ENCODE results near the gene PIR.

Gene PIR

GRCh38 chrX:15483891-15484290 is 9.2 kb downstream of the PIR start:
- no peak for DNase-seq (ENCODE audit: low read depth in 2 of 2)

DNA sequence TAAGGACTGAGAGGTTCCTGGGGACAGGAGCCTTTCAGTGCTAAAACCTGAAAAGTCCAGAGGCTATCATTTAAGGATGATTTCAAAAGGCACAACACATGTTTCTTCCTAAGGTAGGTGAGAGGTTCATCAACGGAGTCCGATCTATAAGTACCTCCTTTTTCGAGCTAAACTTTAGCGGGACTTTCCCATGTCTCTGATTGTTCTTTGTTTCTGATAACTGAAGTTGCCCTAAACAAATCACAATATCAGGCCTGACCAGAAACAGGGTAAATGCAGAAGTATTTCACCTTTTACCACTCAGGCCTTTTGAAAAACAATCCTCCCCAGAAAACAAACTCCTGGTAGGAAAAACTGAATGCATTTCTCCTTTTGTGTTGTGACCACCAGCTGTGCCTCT is 17.6 kb downstream of the PIR start:
- no peak for DNase-seq (ENCODE audit: low read depth in 2 of 2)

DNA sequence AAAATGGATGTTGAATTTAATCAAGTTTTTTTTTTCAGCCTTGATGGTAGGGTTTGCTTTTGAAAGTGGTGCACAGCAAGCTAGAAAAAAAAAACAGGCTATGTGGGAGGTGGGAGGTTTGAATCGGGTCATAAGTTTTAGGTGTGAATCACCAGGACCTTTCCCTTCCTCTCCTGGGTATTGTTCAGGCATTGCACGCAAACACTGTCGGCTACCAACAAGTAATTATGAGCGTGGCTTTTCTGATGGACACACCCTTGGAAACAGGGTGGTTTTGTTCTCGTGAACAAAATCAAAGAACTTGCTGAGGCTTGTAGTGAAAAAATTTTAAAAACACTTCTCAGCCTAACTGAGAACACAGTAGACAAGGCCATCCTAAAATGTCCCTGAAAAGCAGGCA is 18.1 kb downstream of the PIR start:
- no peak for DNase-seq (ENCODE audit: low read depth in 2 of 2)

DNA sequence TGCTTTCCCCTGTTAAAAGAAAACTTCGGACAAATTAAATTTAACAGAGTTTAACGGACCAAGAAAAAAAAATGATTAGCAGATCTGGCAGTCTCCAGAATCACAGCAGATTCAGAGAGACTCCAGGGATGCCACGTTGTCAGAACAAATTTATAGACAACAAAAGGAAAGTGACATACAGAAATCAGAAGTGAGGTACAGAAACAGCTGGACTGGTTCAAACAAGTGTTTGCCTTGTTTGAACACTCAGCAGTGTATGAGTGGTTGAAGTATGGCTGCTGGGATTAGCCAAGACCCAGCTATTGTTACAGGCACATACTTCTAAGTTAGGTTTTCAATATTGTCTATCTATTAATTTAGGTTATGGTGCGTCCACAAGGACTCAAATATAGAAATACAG is 19.1 kb downstream of the PIR start:
- no peak for DNase-seq (ENCODE audit: low read depth in 2 of 2)

DNA sequence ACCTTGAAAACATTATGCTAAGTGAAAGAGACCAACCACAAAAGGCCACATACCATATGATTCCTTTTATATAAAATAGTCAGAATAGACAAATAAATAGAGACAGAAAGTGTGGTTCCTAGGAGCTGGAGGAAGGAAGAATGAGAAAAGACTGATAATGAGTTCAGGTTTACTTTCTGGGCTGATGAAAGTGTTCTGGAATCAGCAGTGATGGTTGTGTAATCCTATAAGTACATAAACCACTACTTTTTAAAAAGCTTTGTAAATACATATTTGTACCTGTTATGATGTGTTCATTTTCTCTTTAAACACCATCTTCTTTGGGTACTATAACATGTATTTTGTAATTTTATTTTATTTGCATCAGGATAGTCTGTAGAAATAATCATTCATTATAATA is 20.6 kb downstream of the PIR start:
- DNase-seq (ENCODE audit: low read depth in 2 of 2): no peak

- DNase-seq (ENCODE audit: low read depth in 2 of 2): peak; percentile 12 to 28
Measured at GRCh38 chrX:15471028-15471427, 22.1 kb downstream of the PIR start.

- DNase-seq (ENCODE audit: low read depth in 2 of 2): no peak
Measured at GRCh38 chrX:15469613-15470012, 23.5 kb downstream of the PIR start.

DNA sequence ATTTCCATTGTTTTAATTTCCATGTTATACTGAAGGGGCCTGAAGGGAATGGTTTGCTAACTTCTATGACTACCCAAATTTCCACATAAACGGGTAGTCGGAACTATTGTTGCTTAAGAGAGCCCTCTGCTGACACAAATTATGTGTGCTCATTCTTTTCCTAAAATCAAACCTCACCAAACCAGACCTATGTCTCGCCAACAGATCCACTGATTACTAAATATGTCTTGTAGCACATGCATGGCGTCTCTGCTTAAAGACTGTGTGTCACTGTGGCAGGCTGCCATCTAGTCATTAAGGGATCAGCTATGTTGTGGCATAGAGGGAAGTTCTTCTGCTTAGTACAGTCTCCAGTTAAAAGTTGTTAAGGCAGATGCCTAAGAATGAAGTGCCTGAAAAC is 25.1 kb downstream of the PIR start:
- DNase-seq (ENCODE audit: low read depth in 2 of 2): no peak

DNA sequence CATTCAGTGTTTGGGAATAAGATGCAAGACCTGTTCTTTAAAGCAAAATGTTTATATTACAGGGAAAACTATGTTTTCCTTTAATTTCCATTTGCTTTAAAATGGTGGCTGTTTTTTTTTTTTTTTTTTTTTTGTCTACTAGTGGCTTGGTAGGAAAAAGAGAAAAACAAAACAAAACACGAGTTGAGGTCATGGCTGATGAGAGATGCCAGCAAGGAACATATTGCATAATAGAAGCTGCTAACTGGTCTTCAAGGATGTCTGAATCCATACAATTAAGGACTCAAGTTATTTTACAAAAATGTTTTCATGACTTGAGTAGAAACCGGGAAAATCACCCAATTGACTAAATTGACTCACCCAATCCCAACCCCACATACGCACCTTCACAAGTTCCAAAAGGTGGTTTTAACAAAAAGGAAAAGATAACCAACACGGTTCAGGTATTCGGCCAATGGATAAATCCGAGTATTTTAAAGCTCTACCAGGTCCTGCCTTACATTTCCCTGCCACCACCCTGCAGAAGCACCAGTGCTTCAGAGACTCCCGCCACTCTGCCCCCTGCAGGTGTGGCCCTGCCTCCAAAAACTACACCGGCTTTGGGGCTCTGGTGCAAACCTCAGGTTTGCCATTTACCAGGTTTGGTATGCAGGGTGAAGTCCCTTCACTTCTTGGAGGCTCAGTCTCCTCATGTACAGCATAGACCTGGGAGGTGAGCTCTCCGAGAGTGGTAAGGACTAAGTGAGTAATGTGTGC is 27.1 kb downstream of the PIR start:
- DNase-seq (ENCODE audit: low read depth in 2 of 2): no peak

GRCh38 chrX:15465347-15465746 is 27.8 kb downstream of the PIR start:
- DNase-seq (ENCODE audit: low read depth in 2 of 2): no peak

- DNase-seq (ENCODE audit: low read depth in 2 of 2): no peak
Measured at GRCh38 chrX:15464704-15465103, 28.4 kb downstream of the PIR start.

- DNase-seq (ENCODE audit: low read depth in 2 of 2): no peak
Measured at GRCh38 chrX:15451913-15452312, 41.2 kb downstream of the PIR start.

DNA sequence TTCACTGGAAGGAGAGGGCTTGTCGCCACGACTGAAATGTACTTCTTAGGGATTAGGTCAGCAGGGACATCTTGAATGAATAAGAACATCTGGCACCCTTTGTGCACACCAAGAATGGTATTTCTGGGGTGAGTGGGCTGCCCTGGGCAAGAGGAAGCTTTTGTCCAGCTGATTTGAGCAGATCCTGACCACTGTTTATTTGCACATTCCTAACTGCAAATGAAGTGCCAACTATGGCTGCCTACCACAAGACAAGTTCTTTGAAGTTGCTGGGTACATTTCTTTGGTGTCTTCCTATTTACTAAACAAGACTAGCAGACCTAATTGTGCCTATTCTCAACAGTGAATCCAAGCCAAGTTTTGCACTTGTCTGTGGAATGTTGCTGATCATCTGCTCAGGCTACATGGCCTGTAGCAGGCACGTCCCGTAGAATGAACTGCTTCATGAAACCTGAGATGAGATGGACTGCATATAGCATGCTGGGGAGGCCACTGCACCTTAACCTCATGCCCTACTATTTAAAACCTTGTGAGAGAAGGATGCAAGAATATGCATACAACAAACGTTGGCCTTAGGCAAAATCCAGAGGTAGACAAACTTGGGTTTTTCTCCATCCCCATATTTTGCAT is 45.0 kb downstream of the PIR start:
- DNase-seq (ENCODE audit: low read depth in 2 of 2): no peak

DNA sequence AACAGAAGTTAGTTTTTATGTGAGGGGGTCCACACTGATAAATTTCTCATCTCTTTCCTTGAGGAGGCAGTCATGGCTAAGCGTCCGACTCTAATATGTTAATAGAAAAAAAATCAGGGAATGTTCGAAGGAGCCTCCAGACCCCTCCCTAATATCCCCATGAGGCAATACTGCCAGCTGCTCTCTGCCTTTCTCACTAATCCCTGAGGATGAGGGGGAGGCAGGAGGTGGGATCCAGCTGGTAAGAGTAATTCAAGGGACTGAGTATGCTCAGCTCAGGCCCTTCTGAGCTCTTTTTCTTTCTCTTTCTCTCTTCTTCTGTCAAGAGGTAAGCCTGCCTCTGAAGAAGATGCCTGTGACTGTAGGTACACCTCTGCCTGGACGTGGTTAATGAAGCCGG is 51.7 kb downstream of the PIR start:
- DNase-seq (ENCODE audit: low read depth in 2 of 2): no peak

DNA sequence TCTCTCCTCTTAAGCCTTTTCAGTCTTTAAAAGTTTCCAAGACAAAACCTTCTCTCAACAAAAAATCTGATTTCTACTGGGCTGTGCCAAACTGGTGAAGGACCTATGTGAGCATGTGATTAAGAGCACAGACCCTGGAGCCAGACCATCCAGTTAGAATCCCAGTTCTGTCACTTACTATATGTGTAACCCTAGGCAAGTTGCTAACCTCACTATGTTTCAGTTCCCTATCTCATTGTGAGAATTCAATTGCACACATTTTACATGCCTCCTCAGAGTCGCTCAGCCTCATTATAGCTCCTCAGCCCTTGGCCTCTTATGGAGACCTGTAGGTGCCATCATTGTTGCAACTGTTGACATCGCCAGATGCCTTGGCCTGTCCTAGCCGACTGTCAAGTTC is 54.8 kb downstream of the PIR start:
- DNase-seq (ENCODE audit: low read depth in 2 of 2): no peak

DNA sequence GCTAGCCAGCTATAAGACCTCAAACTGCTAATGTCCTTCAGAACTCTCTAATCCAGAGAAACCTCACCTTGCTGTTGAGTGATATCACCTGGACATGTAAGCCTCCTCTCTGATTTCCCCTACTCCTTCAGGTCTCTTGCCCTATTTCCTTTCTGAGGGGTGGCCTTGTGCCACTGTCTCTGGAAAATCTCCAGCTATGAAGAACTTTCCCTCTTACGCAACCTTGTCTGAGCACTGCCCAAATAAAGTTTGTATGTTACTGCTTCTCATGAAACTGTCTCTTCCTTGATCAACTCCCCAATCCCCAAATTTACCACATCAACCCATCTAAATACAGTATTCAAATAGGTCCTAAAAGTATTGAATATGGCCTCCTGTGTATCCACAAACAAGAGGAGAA is 55.4 kb downstream of the PIR start:
- DNase-seq (ENCODE audit: low read depth in 2 of 2): no peak

GRCh38 chrX:15435836-15436619 is 57.1 kb downstream of the PIR start:
- DNase-seq (ENCODE audit: low read depth in 2 of 2): no peak

GRCh38 chrX:15434205-15434604 is 58.9 kb downstream of the PIR start:
- no peak for DNase-seq (ENCODE audit: low read depth in 2 of 2)

- DNase-seq (ENCODE audit: low read depth in 2 of 2): no peak
Measured at GRCh38 chrX:15430584-15430983, 62.5 kb downstream of the PIR start.

- DNase-seq (ENCODE audit: low read depth in 2 of 2): no peak
Measured at GRCh38 chrX:15430076-15430475, 63.1 kb downstream of the PIR start.

DNA sequence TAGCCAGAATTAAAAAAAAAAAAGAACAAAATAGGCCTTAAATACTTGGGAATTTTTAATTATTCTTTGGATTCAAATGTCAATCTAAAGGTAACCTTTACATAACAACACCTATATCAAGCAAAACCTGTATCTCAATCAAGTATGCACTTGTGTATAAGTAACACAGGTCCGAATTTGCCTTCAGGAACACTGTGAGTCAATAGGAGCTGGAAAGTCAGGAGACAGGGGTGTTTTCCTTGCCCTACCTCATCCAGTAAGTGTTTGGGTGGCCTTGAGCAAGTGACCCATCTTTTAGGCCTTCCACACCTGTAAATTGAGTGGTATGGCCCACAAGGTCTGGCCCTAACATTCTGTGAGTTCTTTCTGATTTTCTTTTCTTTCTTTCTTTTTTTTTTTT is 68.1 kb downstream of the PIR start:
- DNase-seq (ENCODE audit: low read depth in 2 of 2): no peak

DNA sequence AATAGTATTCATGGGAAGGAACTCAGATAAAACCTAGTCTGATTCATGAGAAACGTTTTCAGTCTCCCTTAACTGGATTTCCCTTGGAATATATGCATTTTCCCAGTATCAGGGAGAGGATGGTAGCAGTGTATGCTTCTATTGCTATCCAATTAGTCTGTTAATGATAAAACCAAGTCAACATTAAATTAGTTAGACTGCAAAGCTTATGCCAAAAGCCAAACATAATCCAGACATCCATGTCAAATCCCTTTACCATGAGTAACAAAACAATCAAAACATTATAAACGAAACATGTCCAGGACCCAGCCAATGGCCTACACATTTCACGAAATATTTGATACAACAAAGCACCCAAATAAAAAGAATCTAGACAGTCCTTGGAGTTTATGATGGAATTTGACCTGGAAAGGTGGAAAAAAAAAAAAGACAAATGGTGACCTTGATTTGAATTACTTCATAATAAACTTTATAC is 74.4 kb downstream of the PIR start:
- DNase-seq (ENCODE audit: low read depth in 2 of 2): no peak

All from stimulated activated CD8-positive, alpha-beta memory T cell treated with anti-CD3 and anti-CD28 coated beads, Interleukin-7, amount 100 ng/mL, for 4 hours (primary cell).